Liver (tissue), 9 donors: ENCODE measurements around the gene OR10A2. TPM values are rescaled to one million over a fixed set of nuclear protein-coding genes. Genes with fewer than 3 reads are reported as not detected.
"Not testable (repeated sequence)": the region's sequence is repeated elsewhere in the genome, so short reads cannot be mapped to it uniquely, and the experiment has no call there.

Experiments used
- DNase-seq: peaks from one replicate; pipeline ENCODE4 v3.0.0-alpha.2; 2017; ENCODE audit warnings: low spot score
- H3K27ac ChIP-seq, 2 donors: one replicate each; pipeline ENCODE4 v1.7.0; 2013; ENCODE audit warnings: inconsistent platforms in 2 of 2, low read length in 2 of 2, control low read depth in 1 of 2, low read depth in 1 of 2, mild to moderate bottlenecking in 1 of 2
- H3K27me3 ChIP-seq, 4 donors: one replicate each; pipeline versions ENCODE4 v1.6.1 to v1.7.0; 2013; ENCODE audit warnings: low read length in 3 of 4, inconsistent platforms in 1 of 4, mild to moderate bottlenecking in 1 of 4, moderate library complexity in 1 of 4; ENCODE audit not compliant: control insufficient read depth in 4 of 4, insufficient read depth in 4 of 4
- H3K36me3 ChIP-seq, 4 donors: one replicate each; pipeline versions ENCODE4 v1.6.1 to v1.7.0; 2013; ENCODE audit warnings: low read length in 3 of 4, mild to moderate bottlenecking in 3 of 4, low read depth in 1 of 4, moderate library complexity in 1 of 4; ENCODE audit not compliant: control insufficient read depth in 4 of 4, insufficient read depth in 3 of 4
- H3K4me1 ChIP-seq, 4 donors: one replicate each; pipeline versions ENCODE4 v1.6.1 to v1.7.0; 2013; ENCODE audit warnings: low read length in 3 of 4, mild to moderate bottlenecking in 3 of 4, moderate library complexity in 1 of 4; ENCODE audit not compliant: control insufficient read depth in 4 of 4, insufficient read depth in 4 of 4
- H3K4me3 ChIP-seq, 3 donors: one replicate each; pipeline versions ENCODE4 v1.6.1 to v1.7.0; 2013; ENCODE audit warnings: low read length in 3 of 3, control low read depth in 1 of 3, low read depth in 1 of 3, mild to moderate bottlenecking in 1 of 3
- H3K9ac ChIP-seq, 2 donors: one replicate each; pipeline ENCODE4 v1.7.0; 2013; ENCODE audit warnings: low read length in 2 of 2, mild to moderate bottlenecking in 2 of 2, moderate library complexity in 2 of 2, control low read depth in 1 of 2, low read depth in 1 of 2
- H3K9me3 ChIP-seq, 4 donors: one replicate each; pipeline versions ENCODE4 v1.6.1 to v1.7.0; 2013; ENCODE audit warnings: low read length in 3 of 4; ENCODE audit not compliant: control insufficient read depth in 4 of 4
- ATF3 ChIP-seq: IDR thresholded peaks from 2 replicates; pipeline ENCODE4 v1.6.1; 2016; ENCODE audit warnings: antibody characterized with exemption
- CTCF ChIP-seq: fragments of 150-350 bp; IDR thresholded peaks from 2 replicates; pipeline ENCODE4 v1.5.1; 2017; ENCODE audit warnings: improper control_type of control experiment, low read depth, low read length; ENCODE audit not compliant: missing input control
- EGR1 ChIP-seq, 2 donors: IDR thresholded peaks; 2 replicates each; pipeline ENCODE4 v1.6.1; 2016 to 2018; ENCODE audit warnings: antibody characterized with exemption in 2 of 2, low read depth in 2 of 2
- FOXA1 ChIP-seq: IDR thresholded peaks from 2 replicates; pipeline ENCODE4 v1.6.1; 2016; ENCODE audit warnings: antibody characterized with exemption
- GABPA ChIP-seq, 2 donors: IDR thresholded peaks in 1 of 2; conservative IDR thresholded peaks in 1 of 2; 2 replicates each; pipeline ENCODE4 v1.6.1; 2016; ENCODE audit warnings: antibody characterized with exemption in 2 of 2, mild to moderate bottlenecking in 1 of 2, moderate library complexity in 1 of 2
- HNF4A ChIP-seq, 2 donors: conservative IDR thresholded peaks; 2 replicates each; pipeline ENCODE4 v1.6.1; 2016; ENCODE audit warnings: antibody characterized with exemption in 2 of 2, mild to moderate bottlenecking in 2 of 2
- HNF4G ChIP-seq: IDR thresholded peaks from 2 replicates; pipeline ENCODE4 v1.6.1; 2016; ENCODE audit warnings: antibody characterized with exemption
- JUND ChIP-seq, 2 donors: IDR thresholded peaks; 2 replicates each; pipeline ENCODE4 v1.6.1; 2016; ENCODE audit warnings: antibody characterized with exemption in 2 of 2
- MAX ChIP-seq: IDR thresholded peaks from 2 replicates; pipeline ENCODE4 v1.6.1; 2016; ENCODE audit warnings: antibody characterized with exemption
- NR2F2 ChIP-seq: IDR thresholded peaks from 2 replicates; pipeline ENCODE4 v1.6.1; 2016; ENCODE audit warnings: antibody characterized with exemption
- RAD21 ChIP-seq, 2 donors: IDR thresholded peaks; 2 replicates each; pipeline ENCODE4 v1.6.1; 2016; ENCODE audit warnings: antibody characterized with exemption in 2 of 2, mild to moderate bottlenecking in 2 of 2
- REST ChIP-seq: IDR thresholded peaks from 2 replicates; pipeline ENCODE4 v1.6.1; 2016; ENCODE audit warnings: antibody characterized with exemption, mild to moderate bottlenecking
- RXRA ChIP-seq, 2 donors: IDR thresholded peaks; 2 replicates each; pipeline ENCODE4 v1.6.1; 2017 to 2018; ENCODE audit warnings: antibody characterized with exemption in 2 of 2, mild to moderate bottlenecking in 1 of 2
- SP1 ChIP-seq: IDR thresholded peaks from 2 replicates; pipeline ENCODE4 v1.6.1; 2018; ENCODE audit warnings: antibody characterized with exemption, mild to moderate bottlenecking
- TAF1 ChIP-seq: conservative IDR thresholded peaks from 2 replicates; pipeline ENCODE4 v1.6.1; 2016; ENCODE audit warnings: antibody characterized with exemption, mild to moderate bottlenecking
- YY1 ChIP-seq: IDR thresholded peaks from 2 replicates; pipeline ENCODE4 v1.6.1; 2016; ENCODE audit warnings: antibody characterized with exemption, mild to moderate bottlenecking
- ZBTB33 ChIP-seq: IDR thresholded peaks from 2 replicates; pipeline ENCODE4 v1.6.1; 2016; ENCODE audit warnings: antibody characterized with exemption
- WGBS: extraction: QIAGEN DNeasy Blood & Tissue Kit; methylation state at CpG from one replicate; pipeline ENCODE4 v1.1.7; 2013; 5-methylcytosine and 5-hydroxymethylcytosine counted together
- polyA plus RNA-seq, 2 donors: library from polyadenylated mRNA; stranded (reverse) in 1 of 2; unstranded in 1 of 2; fragments of 200-250 nt in 1 of 2; fragments of >200 nt in 1 of 2; fragmentation: Nextera tagmentation in 1 of 2; extraction: Ambion mirVana in 1 of 2; gene quantifications; one replicate each; pipeline versions ENCODE4 v1.2.1 to v1.2.3, GENCODE V29; 2013 to 2015
- total RNA-seq, 2 donors: library from RNA; depleted of rRNA; stranded (reverse); fragments of >200 nt; gene quantifications; one replicate each; pipeline ENCODE4 v1.2.3, GENCODE V29; 2014
- donor health status: healthy.
- donor health status: healthy.
- donor health status: healthy.
- donor health status: healthy.
- donor health status: healthy.

The OR10A2 gene
- total and polyA plus RNA-seq, 4 donors = not detected

GRCh38 chr11:6876914-6877313 lies 14.1 kb downstream of the OR10A2 start:
- no peak overlapping the region for H3K9ac ChIP-seq
- 86% methylated on average over 3 of the region's 3 CpGs for WGBS
- no peak for TF ChIP-seq NR2F2
- no peak for TF ChIP-seq CTCF
- no peak for TF ChIP-seq RAD21 (IDR thresholded peaks at IDR 0.05)
- no peak for TF ChIP-seq JUND (IDR thresholded peaks at IDR 0.05)
- TF ChIP-seq EGR1 (IDR thresholded peaks at IDR 0.05; ENCODE audit: low read depth in 2 of 2) = no peak
- no peak for TF ChIP-seq FOXA1
- no peak for TF ChIP-seq ATF3
- TF ChIP-seq TAF1 = no peak
- no peak for TF ChIP-seq YY1
- TF ChIP-seq GABPA (IDR thresholded peaks at IDR 0.05 in 1 of 2, conservative IDR thresholded peaks at IDR 0.05 in 1 of 2) = no peak
- no peak for TF ChIP-seq MAX
- no peak for TF ChIP-seq ZBTB33
- no peak for TF ChIP-seq REST
- TF ChIP-seq SP1 = no peak
- no peak for TF ChIP-seq HNF4A (conservative IDR thresholded peaks at IDR 0.05)

GRCh38 chr11:6882751-6883150 lies 19.9 kb downstream of the OR10A2 start:
- H3K36me3 ChIP-seq = no peaks in the 10 kb centered on the region
- H3K9me3 ChIP-seq = no peaks in the 10 kb centered on the region
- DNase-seq = no peak
- no peaks in the 10 kb centered on the region for H3K4me1 ChIP-seq
- H3K9ac ChIP-seq = no peak overlapping the region
- H3K27me3 ChIP-seq = peaks cover 0 to 9% (median 2%) of the 10 kb centered on the region in 4 donors
- H3K4me3 ChIP-seq = no peak overlapping the region
- no peak for TF ChIP-seq NR2F2
- TF ChIP-seq EGR1 (IDR thresholded peaks at IDR 0.05; ENCODE audit: low read depth in 2 of 2) = no peak
- no peak for TF ChIP-seq SP1
- no peak for TF ChIP-seq RXRA (IDR thresholded peaks at IDR 0.05)
- TF ChIP-seq JUND (IDR thresholded peaks at IDR 0.05) = no peak
- no peak for TF ChIP-seq HNF4A (conservative IDR thresholded peaks at IDR 0.05)
- no peak for TF ChIP-seq REST
- TF ChIP-seq HNF4G = no peak
- no peak overlapping the region for H3K27ac ChIP-seq

More at GRCh38 chr11:6876914-6877313, 14.1 kb downstream of the OR10A2 start:
- Histone ChIP-seq H3K27me3 (peaks cover 0 to under 1% (median 0%) of the 10 kb centered on the region in 4 donors), H3K27ac (no peak overlapping the region), H3K4me3 (no peak overlapping the region), H3K36me3 (no peaks in the 10 kb centered on the region), H3K4me1 (no peaks in the 10 kb centered on the region), H3K9me3 (peaks cover 0 to 2% (median 0%) of the 10 kb centered on the region in 4 donors)
- DNase-seq = no peak

- H3K27me3 ChIP-seq, H3K27ac ChIP-seq, H3K36me3 ChIP-seq, H3K4me1 ChIP-seq, H3K4me3 ChIP-seq, H3K9ac ChIP-seq, DNase-seq, H3K9me3 ChIP-seq: not testable (repeated sequence)
- 95% methylated on average over 5 of the region's 5 CpGs for WGBS
These were observed 24.9 kb downstream of the OR10A2 start for GRCh38 chr11:6887711-6888110.
